MG63 (cell line): ENCODE results near the gene POMGNT2. TPM values are rescaled to one million over a fixed set of nuclear protein-coding genes. Genes with fewer than 3 reads are reported as not detected.
A peak's percentile ranks its signal among the peaks of the same experiment; 100 is the strongest.
"Not testable (repeated sequence)": the region's sequence is repeated elsewhere in the genome, so short reads cannot be mapped to it uniquely, and the experiment has no call there.

Source experiments
- DNase-seq: peaks from one replicate; pipeline ENCODE4 v3.0.0-alpha.2; 2020
- H3K27me3 ChIP-seq: fragments of 250-450 bp; sonication (Bioruptor Pico); 2 replicates; pipeline ENCODE4 v1.5.1; 2020; ENCODE audit warnings: mild to moderate bottlenecking, moderate library complexity
- H3K36me3 ChIP-seq: fragments of 250-450 bp; sonication (Bioruptor Pico); 2 replicates; pipeline ENCODE4 v1.5.1; 2020; ENCODE audit warnings: mild to moderate bottlenecking, moderate library complexity
- H3K4me3 ChIP-seq: fragments of 250-450 bp; sonication (Bioruptor Pico); 2 replicates; pipeline ENCODE4 v1.5.1; 2020; ENCODE audit warnings: mild to moderate bottlenecking, moderate library complexity
- H3K9me3 ChIP-seq: fragments of 250-450 bp; sonication (Bioruptor Pico); 2 replicates; pipeline ENCODE4 v1.5.1; 2020; ENCODE audit warnings: mild to moderate bottlenecking, moderate library complexity
- total RNA-seq: library from RNA; depleted of rRNA; stranded (reverse); fragments of >200 nt; shearing (Covaris generic); gene quantifications from 2 replicates; pipeline ENCODE4 v1.2.3, GENCODE V29; 2014; ENCODE audit warnings: low replicate concordance

Gene POMGNT2
- total RNA-seq, 1 experiment from 2014 or later, result 10.6 TPM

- not testable (repeated sequence) for H3K4me3 ChIP-seq, DNase-seq, H3K27me3 ChIP-seq, H3K9me3 ChIP-seq, H3K36me3 ChIP-seq
Observed at GRCh38 chr3:43070670-43071069, 35.2 kb downstream of the POMGNT2 start.

DNA sequence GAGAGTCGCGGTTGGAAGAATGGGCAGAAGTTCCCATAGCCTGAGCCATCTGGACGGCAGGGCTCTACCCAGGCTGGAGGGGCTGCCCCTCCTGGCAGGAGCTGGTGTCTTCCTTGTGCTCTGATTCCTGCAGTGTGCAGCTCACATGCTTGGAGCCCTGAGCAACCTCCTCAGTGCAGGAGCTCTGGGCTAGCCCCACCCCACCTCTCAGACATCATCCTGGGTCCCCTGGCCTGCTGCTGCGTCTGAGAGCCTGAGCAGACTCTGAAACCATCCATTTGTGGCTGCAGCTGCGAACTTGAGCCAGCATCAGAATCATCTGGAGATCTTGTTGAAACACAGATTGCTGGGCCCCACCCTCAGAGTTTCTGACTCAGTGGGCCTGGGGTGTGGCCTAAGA lies 42.8 kb downstream of the POMGNT2 start:
- Histone ChIP-seq H3K4me3 (no peak overlapping the region), H3K27me3 (no peaks in the 10 kb centered on the region), H3K36me3 (no peaks in the 10 kb centered on the region), H3K9me3 (no peaks in the 10 kb centered on the region)
- DNase-seq, result no peak

GRCh38 chr3:43062564-43063040 lies 43.3 kb downstream of the POMGNT2 start:
- Histone ChIP-seq H3K27me3 (no peaks in the 10 kb centered on the region), H3K4me3 (no peak overlapping the region), H3K9me3 (no peaks in the 10 kb centered on the region), H3K36me3 (no peaks in the 10 kb centered on the region)
- no peak for DNase-seq

- H3K4me3 ChIP-seq, result no peak overlapping the region
- H3K9me3 ChIP-seq, result no peaks in the 10 kb centered on the region
- H3K36me3 ChIP-seq, result no peaks in the 10 kb centered on the region
- no peak for DNase-seq
- no peaks in the 10 kb centered on the region for H3K27me3 ChIP-seq
Observed at GRCh38 chr3:43062040-43062563, 43.8 kb downstream of the POMGNT2 start.

- Histone ChIP-seq H3K4me3 (no peak overlapping the region), H3K36me3 (no peaks in the 10 kb centered on the region), H3K9me3 (no peaks in the 10 kb centered on the region), H3K27me3 (no peaks in the 10 kb centered on the region)
- DNase-seq, result no peak
Observed at GRCh38 chr3:43061101-43061895, 44.6 kb downstream of the POMGNT2 start.

DNA sequence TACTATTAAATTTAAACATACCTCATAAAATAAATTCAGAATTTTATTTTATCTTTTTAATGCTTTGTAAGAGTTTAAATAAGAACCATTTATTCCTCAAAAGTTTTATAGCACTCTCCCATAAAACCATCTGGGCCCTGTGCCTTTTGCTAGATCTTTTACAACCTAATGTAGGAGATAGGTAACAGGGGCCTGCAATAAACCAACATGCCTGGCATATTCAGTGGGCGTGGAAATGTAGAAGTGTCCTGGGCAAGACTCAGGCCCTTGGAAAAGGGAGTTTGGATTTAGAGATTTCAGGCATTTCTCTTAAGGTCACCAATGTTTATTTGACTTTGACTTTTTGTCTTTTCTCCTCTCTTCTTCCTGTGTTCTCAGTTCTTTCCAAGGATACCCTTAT lies 46.4 kb downstream of the POMGNT2 start:
- no peaks in the 10 kb centered on the region for H3K9me3 ChIP-seq
- no peaks in the 10 kb centered on the region for H3K36me3 ChIP-seq
- no peak for DNase-seq
- H3K4me3 ChIP-seq, result no peak overlapping the region
- no peaks in the 10 kb centered on the region for H3K27me3 ChIP-seq

DNA sequence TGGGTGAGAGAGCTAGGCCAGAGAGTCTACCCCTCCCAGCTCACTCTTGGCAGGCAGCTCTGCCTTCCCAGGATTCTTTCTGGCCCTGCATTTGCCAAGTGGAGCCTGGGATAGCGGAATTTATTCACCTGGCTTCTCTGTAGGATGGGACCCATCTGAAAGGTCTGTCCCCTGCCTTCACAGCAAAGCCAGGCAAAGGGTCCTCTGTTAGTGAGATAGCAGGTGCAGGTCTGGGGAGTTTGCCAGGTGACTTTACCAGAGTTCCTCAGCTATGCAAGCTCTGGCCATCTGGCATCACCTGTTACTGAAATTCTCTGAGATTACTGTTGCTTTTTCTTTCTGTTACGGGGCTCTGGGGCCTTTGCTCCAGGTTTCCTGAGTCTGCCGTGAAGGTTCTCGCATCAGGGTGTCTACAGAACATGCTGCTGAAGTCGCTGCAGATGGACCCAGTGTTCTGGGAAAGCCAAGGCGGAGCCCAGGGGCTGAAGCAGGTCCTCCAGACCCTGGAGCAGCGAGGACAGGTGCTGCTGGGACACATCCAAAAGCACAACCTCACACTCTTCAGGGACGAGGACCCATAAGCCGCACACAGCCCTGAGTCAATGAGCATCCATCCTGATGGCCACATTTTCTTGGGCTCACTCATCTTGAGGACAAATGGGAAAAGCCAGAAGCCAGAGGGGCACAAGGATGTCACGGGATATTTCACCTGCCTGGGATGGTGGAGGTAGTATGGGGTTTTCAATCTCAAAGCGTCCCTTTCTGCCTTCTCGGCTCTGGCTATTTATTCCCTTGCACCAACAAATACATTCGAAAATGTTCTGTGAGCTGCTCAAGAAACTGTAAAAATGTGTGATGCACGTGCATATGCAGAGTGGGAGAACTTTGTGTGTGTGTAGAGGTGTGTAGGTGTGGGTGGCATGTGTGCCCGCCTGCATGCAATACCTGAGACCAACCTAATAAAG lies 49.8 kb downstream of the POMGNT2 start:
- no peaks in the 10 kb centered on the region for H3K9me3 ChIP-seq
- no peak for DNase-seq
- H3K4me3 ChIP-seq, result no peak overlapping the region
- no peaks in the 10 kb centered on the region for H3K36me3 ChIP-seq
- H3K27me3 ChIP-seq, result no peaks in the 10 kb centered on the region

DNA sequence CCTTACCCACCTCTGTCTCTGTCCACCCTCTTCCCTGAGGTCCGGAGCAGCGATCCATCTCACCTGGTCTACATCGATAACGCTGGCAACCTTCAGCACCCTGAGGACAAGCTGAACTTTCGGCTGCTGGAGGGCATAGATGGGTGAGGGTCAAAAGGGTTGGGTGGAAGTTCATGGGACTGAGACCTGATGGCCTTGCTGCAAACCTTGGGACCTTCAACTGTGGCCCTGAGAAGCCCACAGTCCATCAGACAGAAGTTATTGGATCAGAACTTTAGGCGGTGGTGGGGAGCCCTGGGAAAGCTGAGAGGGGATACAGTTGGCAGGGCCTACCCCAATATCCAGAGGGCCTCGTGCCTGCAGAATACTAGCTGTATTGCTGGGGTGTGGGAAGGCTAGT lies 50.5 kb downstream of the POMGNT2 start:
- Histone ChIP-seq H3K4me3 (no peak overlapping the region), H3K36me3 (no peaks in the 10 kb centered on the region), H3K27me3 (no peaks in the 10 kb centered on the region), H3K9me3 (peaks cover 3% of the 10 kb centered on the region)
- no peak for DNase-seq

GRCh38 chr3:43054754-43055153 lies 51.1 kb downstream of the POMGNT2 start:
- no peak for DNase-seq
- no peaks in the 10 kb centered on the region for H3K27me3 ChIP-seq
- H3K9me3 ChIP-seq, result peaks cover 3% of the 10 kb centered on the region
- no peaks in the 10 kb centered on the region for H3K36me3 ChIP-seq
- no peak overlapping the region for H3K4me3 ChIP-seq

DNA sequence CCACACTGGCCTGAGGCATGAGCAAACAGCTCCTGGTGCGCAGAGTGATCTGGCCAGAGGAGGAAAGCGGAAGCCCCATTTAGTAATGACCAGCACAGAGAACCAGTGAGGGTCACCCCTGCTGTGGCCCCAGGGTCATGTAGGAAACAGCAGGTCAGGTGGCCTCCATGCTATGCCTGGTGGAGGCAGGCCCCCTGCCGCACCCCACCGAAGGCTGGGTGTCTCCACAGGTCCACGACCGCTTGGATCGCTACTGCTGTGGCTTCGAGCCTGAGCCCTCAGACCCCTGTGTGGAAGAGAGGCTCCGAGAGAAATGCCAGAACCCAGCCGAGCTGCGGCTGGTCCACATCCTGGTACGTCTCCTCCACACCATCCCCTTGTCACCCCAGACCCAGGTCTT lies 52.6 kb downstream of the POMGNT2 start:
- H3K9me3 ChIP-seq, result peaks cover 3% of the 10 kb centered on the region
- no peak overlapping the region for H3K4me3 ChIP-seq
- H3K36me3 ChIP-seq, result no peaks in the 10 kb centered on the region
- no peak for DNase-seq
- H3K27me3 ChIP-seq, result no peaks in the 10 kb centered on the region

DNA sequence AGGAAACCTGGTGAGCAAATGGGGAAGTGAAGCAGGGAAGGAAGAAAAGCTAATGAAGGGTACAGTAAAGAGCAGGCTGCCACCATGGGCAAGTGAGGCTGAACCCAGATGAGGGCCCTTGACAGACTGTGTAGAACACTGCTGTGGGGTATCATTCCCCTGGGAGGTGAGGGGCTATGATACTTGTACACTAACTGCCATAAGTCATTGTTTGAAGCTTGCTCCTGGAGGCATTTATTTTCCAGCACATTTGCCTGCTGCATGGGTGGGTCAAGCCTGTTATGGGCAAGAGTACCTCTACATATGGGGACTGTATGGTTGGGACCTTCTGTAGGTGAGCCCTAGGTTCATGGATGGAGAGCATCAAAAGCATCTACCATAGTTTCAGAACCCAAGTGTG lies 57.4 kb downstream of the POMGNT2 start:
- no peaks in the 10 kb centered on the region for H3K36me3 ChIP-seq

DNA sequence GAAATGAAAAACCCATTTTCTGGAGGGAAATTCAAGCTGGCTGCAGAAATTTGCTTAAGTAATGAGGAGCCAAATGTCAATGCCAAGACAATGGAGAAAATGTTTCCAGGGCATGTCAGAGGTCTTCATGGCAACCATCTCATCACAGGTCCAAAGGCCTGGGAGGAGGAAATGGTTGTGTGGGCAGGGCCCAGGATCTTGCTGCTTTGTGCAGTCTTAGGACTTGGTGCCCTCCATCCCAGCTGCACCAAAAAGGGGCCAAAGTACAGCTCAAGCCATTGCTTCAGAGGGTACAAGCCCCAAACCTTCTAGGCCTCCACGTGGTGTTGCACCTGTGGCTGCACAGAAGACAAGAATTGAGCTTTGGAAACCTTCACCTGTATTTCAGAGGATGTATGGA lies 59.3 kb downstream of the POMGNT2 start:
- peaks cover 3% of the 10 kb centered on the region for H3K9me3 ChIP-seq
- no peak for DNase-seq
- H3K27me3 ChIP-seq, result no peaks in the 10 kb centered on the region

More for the DNA sequence above, 57.4 kb downstream of the POMGNT2 start:
- no peaks in the 10 kb centered on the region for H3K27me3 ChIP-seq
- peaks cover 3% of the 10 kb centered on the region for H3K9me3 ChIP-seq
- no peak for DNase-seq
- H3K4me3 ChIP-seq, result no peak overlapping the region

GRCh38 chr3:43045079-43045478 lies 60.8 kb downstream of the POMGNT2 start:
- peak; percentile 6 for DNase-seq
- H3K9me3 ChIP-seq, H3K36me3 ChIP-seq, H3K4me3 ChIP-seq, H3K27me3 ChIP-seq: not testable (repeated sequence)

More for the DNA sequence above, 59.3 kb downstream of the POMGNT2 start:
- Histone ChIP-seq H3K36me3 (no peaks in the 10 kb centered on the region), H3K4me3 (no peak overlapping the region)

- H3K36me3 ChIP-seq, result no peaks in the 10 kb centered on the region
- DNase-seq, result peak; percentile 41
- no peak overlapping the region for H3K4me3 ChIP-seq
- no peaks in the 10 kb centered on the region for H3K27me3 ChIP-seq
- H3K9me3 ChIP-seq, result no peaks in the 10 kb centered on the region
Observed at GRCh38 chr3:43043793-43044192, 62.1 kb downstream of the POMGNT2 start.

DNA sequence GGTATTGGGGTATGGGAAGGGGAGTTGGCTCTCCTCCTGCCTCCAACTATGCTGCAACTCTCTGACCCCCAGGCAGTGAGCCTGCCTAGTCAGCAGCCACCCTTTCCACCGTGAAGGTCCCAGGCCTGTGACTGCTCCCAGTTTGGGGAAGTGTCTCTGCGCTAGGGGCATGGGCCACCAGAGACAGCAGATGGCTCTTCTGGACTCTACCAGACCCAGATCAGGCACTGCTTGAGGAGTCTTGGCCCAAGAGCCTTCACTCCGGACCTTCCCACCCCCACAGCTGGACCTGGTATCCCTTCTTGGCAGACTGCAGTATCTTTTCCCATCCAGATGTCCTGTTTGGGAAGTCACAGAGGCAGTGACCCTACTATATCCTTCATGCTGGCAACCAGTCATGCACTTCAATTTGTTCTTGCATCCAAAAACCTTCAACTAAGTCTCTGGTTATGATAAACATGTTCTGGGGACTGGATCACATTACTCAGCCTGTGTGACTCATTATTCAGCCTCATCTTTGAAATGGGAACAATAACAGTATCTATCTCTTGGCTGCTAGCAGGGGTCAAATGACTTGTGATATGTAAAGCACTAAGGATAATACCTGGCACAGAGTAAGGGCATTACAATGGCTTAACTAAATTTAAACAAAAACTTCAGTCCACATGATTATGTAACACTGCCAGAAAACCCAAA lies 62.7 kb downstream of the POMGNT2 start:
- H3K27me3 ChIP-seq, result no peaks in the 10 kb centered on the region
- DNase-seq, result peak; percentile 23
- H3K36me3 ChIP-seq, result no peaks in the 10 kb centered on the region
- H3K9me3 ChIP-seq, result no peaks in the 10 kb centered on the region
- no peak overlapping the region for H3K4me3 ChIP-seq

GRCh38 chr3:43041517-43041916 lies 64.4 kb downstream of the POMGNT2 start:
- Histone ChIP-seq H3K9me3 (no peaks in the 10 kb centered on the region), H3K4me3 (no peak overlapping the region), H3K27me3 (no peaks in the 10 kb centered on the region), H3K36me3 (no peaks in the 10 kb centered on the region)
- no peak for DNase-seq

DNA sequence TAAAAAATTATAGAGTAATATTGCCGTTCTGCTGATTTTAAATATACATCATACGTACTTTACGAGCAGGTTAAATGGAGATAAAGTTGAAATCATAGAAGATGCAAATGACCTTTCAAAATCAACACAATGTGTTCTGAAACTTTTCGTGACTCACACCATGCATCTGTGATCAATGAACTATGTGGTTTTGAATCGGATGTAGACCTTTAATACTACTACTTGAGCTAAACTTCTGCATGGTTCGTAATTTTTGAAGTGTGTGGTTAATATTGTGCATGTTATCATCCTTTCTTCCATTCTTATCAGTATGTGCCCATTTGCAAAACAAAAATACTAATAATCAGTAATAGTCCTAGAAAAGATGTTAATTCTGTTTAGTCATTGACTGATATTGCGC lies 67.9 kb downstream of the POMGNT2 start:
- no peaks in the 10 kb centered on the region for H3K36me3 ChIP-seq
- no peaks in the 10 kb centered on the region for H3K27me3 ChIP-seq
- no peak overlapping the region for H3K4me3 ChIP-seq
- no peaks in the 10 kb centered on the region for H3K9me3 ChIP-seq
- DNase-seq, result no peak
